ENCODE measurements around the gene CRTAC1.

DNA sequence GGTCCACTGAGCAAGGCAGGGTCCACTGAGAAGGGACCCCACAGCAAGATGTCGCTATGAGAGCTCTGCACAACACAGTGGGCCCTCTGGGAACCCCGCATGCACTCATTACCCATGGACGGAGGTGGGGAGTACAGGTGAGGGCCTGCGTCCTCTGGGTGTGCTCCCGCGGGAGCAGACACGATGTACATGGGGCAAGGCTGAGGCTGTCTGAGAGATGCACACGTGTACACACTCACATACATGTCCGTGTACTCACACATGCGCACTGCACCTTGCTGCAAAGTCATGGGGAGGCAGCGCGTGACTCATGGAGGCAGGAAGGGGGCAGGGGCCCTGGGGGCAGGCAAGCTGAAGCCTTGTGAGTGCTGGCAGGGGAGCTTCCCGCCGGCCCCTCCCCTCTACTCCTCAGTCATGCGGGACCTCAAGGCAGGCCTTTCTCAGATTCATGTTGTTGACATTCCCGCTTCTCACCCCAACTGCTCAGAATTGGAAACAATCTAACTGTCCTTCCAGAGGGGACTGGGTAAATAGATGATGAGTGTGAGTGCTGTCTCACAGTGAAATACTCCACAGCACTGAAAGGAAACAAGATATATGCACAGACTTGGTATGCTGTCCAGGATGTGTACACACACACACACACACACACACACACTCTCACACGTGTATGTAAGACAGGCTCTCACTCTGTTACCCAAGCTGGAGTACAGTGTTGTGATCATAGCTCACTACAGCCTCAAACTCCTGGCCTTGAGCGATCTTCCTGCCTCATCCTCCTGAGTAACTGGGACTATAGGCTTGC, 140.8 kb downstream of the CRTAC1 start:
- no peak for TF ChIP-seq POLR2A (IDR thresholded peaks at IDR 0.05; ENCODE audit: low read depth, low read length)
- no peak for TF ChIP-seq POLR2AphosphoS5 (IDR thresholded peaks at IDR 0.05; ENCODE audit: low read depth, low read length)

Measured in GM12891 (cell line).